ENCODE results near the gene MRPL23.

GRCh38 chr11:1921574-1922141, 25.5 kb upstream of the MRPL23 start:
- no peak for TF ChIP-seq RFX5 (IDR thresholded peaks at IDR 0.05; ENCODE audit: low read depth, low read length)
- no peak for TF ChIP-seq HOXA9 (CRISPR knock-in tag; IDR thresholded peaks at IDR 0.05; ENCODE audit: borderline replicate concordance)
- no peak for TF ChIP-seq MXI1 (IDR thresholded peaks at IDR 0.05; ENCODE audit: borderline replicate concordance, low read depth, low read length)
- no peak for TF ChIP-seq CTCF (CRISPR knock-in tag; IDR thresholded peaks at IDR 0.05)
- no peak for TF ChIP-seq ZNF570 (CRISPR knock-in tag; IDR thresholded peaks at IDR 0.05; ENCODE audit: borderline replicate concordance)
- TF ChIP-seq POLR2AphosphoS5 (IDR thresholded peaks at IDR 0.05; ENCODE audit: low read depth, low read length): no peak
- no peak for TF ChIP-seq CAMTA2 (CRISPR knock-in tag; IDR thresholded peaks at IDR 0.05; ENCODE audit: borderline replicate concordance)
- no peak for TF ChIP-seq MED8 (CRISPR knock-in tag; IDR thresholded peaks at IDR 0.05; ENCODE audit: insufficient replicate concordance)

Data from HepG2 (cell line).